WTC11 (cell line): ENCODE measurements around the gene ADAM19.

ENCODE experiments used
- CTCF ChIP-seq: fragments of 200-600 bp; IDR thresholded peaks from 2 replicates; pipeline ENCODE4 v1.8.0; 2022; ENCODE audit warnings: antibody characterized with exemption
- STAT6 ChIP-seq: sonication (generic); formaldehyde crosslinking; conservative IDR thresholded peaks from 2 replicates; pipeline ENCODE4 v1.8.1; 2023; ENCODE audit warnings: mild to moderate bottlenecking, low read depth, missing genetic modification reagents, moderate library complexity

GRCh38 chr5:157446412-157446935 lies 129.1 kb downstream of the ADAM19 start:
- TF ChIP-seq STAT6 (CRISPR knock-in tag) (no peak), CTCF (no peak)
